HUES64 (cell line): ENCODE data around the gene C2orf81.

Experiments used
- H3K27ac ChIP-seq: 2 replicates; pipeline ENCODE4 v1.7.0; 2013; ENCODE audit warnings: low read depth, low read length, inconsistent platforms
- H3K27me3 ChIP-seq: 2 replicates; pipeline ENCODE4 v1.6.1; 2013; ENCODE audit warnings: mild to moderate bottlenecking, low read length; ENCODE audit not compliant: insufficient read depth
- H3K36me3 ChIP-seq: 2 replicates; pipeline ENCODE4 v1.6.1; 2013; ENCODE audit warnings: mild to moderate bottlenecking, low read length; ENCODE audit not compliant: insufficient read depth
- H3K4me1 ChIP-seq: 2 replicates; pipeline ENCODE4 v1.6.1; 2013; ENCODE audit warnings: mild to moderate bottlenecking, low read length, moderate library complexity; ENCODE audit not compliant: insufficient read depth
- H3K4me3 ChIP-seq: 2 replicates; pipeline ENCODE4 v1.5.1; 2013; ENCODE audit warnings: mild to moderate bottlenecking, low read length, moderate library complexity
- H3K9ac ChIP-seq: 2 replicates; pipeline ENCODE4 v1.6.1; 2013; ENCODE audit warnings: mild to moderate bottlenecking, low read depth, low read length
- H3K9me3 ChIP-seq: 2 replicates; pipeline ENCODE4 v1.6.1; 2013; ENCODE audit warnings: low read depth, low read length; ENCODE audit not compliant: insufficient read depth
- WGBS: fragments of 150-250, 120-280 bp; methylation state at CpG from one replicate; pipeline ENCODE4 v1.1.7; 2013; ENCODE audit warnings: missing lambda C conversion rate; 5-methylcytosine and 5-hydroxymethylcytosine counted together

Gene C2orf81

DNA sequence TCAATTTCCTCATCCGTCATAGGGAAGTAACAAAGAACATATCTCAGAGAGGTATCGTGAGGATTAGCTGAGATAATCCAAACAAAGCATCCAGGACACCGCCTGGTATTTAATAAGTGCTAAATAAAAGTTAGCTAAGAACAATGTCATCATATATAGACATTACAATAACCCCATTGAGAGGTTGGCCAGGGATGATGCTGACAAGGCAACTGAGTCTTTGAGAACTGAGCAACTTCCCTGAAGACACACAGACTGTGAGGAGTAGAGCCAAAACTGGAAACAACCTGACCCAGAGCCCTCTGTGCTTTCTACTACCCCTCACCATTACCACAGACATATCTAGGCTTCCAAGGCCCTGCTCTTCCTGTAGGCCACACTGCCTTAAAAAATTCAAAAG, 39.7 kb downstream of the C2orf81 start:
- 100% methylated on average over 3 of the region's 3 CpGs for WGBS
- H3K9me3 ChIP-seq, result no peaks in the 10 kb centered on the region
- peaks cover 31% of the 10 kb centered on the region for H3K36me3 ChIP-seq
- no peak overlapping the region for H3K9ac ChIP-seq
- H3K4me1 ChIP-seq, result peaks cover 16% of the 10 kb centered on the region; the same call in 1 of the 2 replicates
- no peak overlapping the region for H3K27ac ChIP-seq
- no peak overlapping the region for H3K4me3 ChIP-seq
- H3K27me3 ChIP-seq, result no peaks in the 10 kb centered on the region

DNA sequence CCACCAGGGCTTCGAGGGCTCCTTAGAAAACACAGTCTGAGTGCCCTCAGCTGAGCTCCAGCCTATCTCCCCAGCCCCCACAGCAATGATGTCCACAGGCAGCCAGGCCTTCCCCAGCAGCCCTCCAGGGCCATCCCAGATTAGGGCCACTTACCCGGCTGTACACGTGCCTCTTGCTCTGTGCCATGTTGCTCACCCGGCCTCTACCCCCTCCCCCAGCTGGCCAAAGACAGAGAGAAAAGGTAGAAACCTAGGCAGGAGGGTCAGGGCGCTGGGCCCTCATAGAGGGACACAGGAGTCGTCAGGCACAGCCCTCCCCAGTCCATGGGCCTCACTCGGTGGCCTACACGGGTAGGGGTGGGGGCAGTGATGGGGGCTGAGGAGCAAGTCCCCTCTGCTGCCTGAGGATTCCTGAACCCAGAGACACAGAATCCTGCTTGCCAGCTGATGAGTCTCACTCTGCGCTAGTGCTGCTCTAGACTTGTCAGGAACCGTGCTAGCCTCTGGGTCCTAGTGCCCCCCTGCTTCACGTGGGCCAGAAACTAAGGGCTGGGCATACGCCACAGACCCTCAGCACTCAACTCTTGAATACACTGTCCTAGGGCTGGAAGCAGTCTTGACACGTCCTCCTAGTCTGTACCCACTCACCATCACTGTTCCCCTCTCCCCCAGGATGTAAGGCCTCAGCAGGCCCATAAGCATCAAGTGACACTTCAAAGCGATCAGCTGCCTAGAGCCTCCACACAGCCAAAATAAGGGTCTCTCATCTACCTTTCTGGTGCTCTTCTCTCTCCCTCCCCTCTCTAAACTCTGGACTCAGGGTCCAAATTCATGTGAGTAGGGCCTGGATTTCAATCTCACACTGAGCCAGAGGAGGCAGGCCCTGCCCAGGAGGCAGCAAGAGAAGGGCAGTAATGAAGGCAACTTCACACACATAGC, 41.3 kb downstream of the C2orf81 start, which contains the start of gene DCTN1:
DCTN1 (minus strand) TSS at position 461 of the 939 bp plus-strand sequence; CDS start at position 187, 274 bp downstream.
- Histone ChIP-seq H3K9me3 (no peaks in the 10 kb centered on the region), H3K4me3 (peak within 1 kb of the TSS; percentile 46), H3K4me1 (peaks cover 17% of the 10 kb centered on the region; the same call in 1 of the 2 replicates), H3K9ac (peak within 1 kb of the TSS; percentile 45; the same call in 1 of the 2 replicates), H3K36me3 (peaks cover 33% of the 10 kb centered on the region), H3K27ac (no peak within 1 kb of the TSS), H3K27me3 (no peaks in the 10 kb centered on the region)
- WGBS, result 25% methylated on average over 14 of the region's 14 CpGs

DNA sequence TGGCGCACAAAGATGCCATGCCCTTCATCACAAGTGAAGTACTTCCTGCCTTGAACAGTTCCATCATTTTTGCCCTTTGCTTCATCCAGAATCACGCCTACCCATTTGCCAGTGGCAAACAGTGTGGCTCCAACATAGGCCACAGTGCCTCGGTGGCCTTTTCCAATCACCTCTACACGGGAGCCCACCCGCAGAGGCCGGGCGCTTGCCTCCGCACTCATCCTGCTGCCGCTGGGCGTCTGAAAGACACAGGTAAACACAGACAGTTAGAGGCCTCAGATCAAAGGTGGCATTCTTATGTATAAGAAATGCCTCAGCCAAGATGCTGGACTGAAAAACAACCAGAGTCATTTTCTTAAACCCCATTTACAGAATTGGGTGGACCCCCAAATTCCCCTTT, 43.4 kb downstream of the C2orf81 start:
- Histone ChIP-seq H3K36me3 (peaks cover 24% of the 10 kb centered on the region), H3K27me3 (no peaks in the 10 kb centered on the region), H3K4me1 (peaks cover 31% of the 10 kb centered on the region), H3K9me3 (no peaks in the 10 kb centered on the region), H3K4me3 (no peak overlapping the region), H3K9ac (no peak overlapping the region), H3K27ac (no peak overlapping the region)
- 93% methylated on average over 10 of the region's 10 CpGs for WGBS

DNA sequence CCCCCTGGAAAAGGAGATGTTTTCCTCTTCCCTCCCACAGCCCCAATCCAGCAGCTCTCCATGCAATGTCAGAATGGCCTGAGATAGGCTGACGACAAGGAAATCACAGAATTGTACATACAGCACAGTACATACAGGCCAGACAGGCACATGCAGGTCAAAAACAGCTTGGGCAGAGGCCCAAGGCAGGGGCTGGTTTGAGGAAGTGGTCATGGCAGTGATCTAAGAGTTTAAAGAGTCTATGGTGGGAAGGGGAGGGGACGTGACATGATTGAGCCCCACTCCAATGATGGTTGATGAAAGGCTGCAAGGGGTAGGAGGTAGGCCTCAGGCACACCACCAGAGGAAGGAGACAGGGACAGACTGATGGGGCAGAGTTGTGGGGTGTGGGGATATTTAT, 45.6 kb downstream of the C2orf81 start:
- peaks cover 31% of the 10 kb centered on the region for H3K4me1 ChIP-seq
- H3K4me3 ChIP-seq, result no peak overlapping the region
- no peaks in the 10 kb centered on the region for H3K27me3 ChIP-seq
- no peaks in the 10 kb centered on the region for H3K9me3 ChIP-seq
- peaks cover 31% of the 10 kb centered on the region for H3K36me3 ChIP-seq
- no peak overlapping the region for H3K27ac ChIP-seq
- H3K9ac ChIP-seq, result no peak overlapping the region
- WGBS, result 95% methylated on average over 2 of the region's 2 CpGs

DNA sequence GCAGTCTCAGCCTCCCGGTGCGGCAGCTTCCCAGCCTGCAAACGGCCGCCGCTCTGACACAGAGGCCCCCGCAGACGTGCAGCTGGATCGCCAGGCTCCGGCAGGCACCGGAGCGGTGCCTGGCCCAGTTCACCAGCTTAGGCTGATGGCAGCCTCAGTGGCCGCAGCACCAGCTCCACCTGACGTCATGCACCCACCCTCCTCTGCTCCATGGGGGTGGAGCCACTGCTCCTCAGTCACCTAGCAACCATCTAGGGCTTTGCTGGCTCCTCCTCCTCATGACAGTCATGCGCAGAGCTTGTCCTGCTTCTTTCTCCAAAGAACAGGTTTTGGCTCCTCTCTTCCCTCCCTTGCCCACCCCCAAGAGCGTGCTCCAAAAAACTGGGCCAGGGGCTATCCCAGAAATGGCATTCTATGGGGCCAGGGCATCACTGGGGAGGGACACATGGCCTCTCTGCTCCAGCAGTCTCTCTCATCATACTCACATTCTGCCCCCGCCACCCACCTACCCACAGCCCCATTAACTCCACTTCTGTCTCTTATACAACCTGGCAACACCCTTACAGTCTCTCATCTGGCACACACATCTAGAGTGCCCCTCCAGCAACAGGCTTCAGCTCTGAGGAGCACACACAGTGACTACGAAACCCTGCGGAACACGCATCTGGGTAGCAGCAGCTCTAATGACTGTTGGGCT, 46.8 kb downstream of the C2orf81 start:
- peak overlapping the region; percentile 61 for H3K9ac ChIP-seq
- 29% methylated on average over 19 of the region's 19 CpGs for WGBS
- H3K36me3 ChIP-seq, result peaks cover 43% of the 10 kb centered on the region

DNA sequence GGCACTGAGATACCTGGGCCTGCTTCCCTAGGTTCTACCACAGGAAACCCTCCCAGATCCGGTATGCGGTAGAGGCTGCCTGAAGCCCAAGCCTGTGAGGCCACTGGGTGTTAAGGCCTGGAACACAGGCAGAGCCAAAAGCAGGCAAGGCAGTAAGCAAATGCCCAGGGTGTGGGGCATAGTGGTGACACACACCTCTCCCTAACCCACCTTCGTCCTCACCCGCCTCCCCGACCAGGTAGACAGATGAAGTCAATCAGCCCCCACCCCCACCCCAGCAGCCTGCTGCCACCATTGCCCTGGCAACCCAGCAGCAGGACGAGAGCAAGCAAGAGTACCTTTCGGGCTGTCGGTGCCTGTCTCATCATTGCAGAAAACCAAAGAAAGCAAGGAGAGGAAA, 47.4 kb downstream of the C2orf81 start:
- Histone ChIP-seq H3K27me3 (no peaks in the 10 kb centered on the region), H3K9me3 (no peaks in the 10 kb centered on the region), H3K27ac (no peak overlapping the region), H3K9ac (peak overlapping the region; percentile 61), H3K4me3 (peak overlapping the region; percentile 62), H3K4me1 (peaks cover 18% of the 10 kb centered on the region), H3K36me3 (peaks cover 48% of the 10 kb centered on the region)
- WGBS, result 66% methylated on average over 8 of the region's 8 CpGs

More for the DNA sequence above, 46.8 kb downstream of the C2orf81 start:
- H3K9me3 ChIP-seq, result no peaks in the 10 kb centered on the region
- peak overlapping the region; percentile 3; the same call in 1 of the 2 replicates for H3K27ac ChIP-seq
- H3K27me3 ChIP-seq, result no peaks in the 10 kb centered on the region
- H3K4me1 ChIP-seq, result peaks cover 24% of the 10 kb centered on the region
- H3K4me3 ChIP-seq, result peak overlapping the region; percentile 62

DNA sequence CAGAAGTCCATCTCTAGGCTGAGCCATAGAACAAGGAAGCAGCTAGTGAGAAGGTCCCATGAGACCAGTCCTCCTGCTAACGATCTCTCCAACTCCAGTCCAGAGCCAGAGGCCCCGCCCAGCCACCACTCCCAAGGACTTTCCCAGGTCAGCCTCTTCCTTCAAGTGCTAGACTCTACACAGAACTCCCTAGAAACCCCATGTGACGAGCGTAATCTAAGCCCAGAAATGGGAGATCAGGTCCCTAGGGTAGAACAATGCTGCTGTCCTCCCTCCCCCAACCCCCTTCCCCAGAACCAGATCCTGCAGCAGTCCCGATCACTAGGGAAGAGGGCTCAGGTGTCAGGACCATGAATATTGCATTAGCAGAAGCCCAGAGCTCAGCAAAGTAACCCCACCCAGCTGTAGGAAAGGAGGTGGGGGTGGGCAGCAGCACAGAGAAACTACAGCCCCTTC, 48.2 kb downstream of the C2orf81 start:
- H3K4me3 ChIP-seq, result peak overlapping the region; percentile 62; the same call in 1 of the 2 replicates
- no peak overlapping the region for H3K27ac ChIP-seq
- H3K36me3 ChIP-seq, result peaks cover 56% of the 10 kb centered on the region
- no peaks in the 10 kb centered on the region for H3K9me3 ChIP-seq
- 61% methylated on average over 5 of the region's 5 CpGs for WGBS
- H3K4me1 ChIP-seq, result peaks cover 15% of the 10 kb centered on the region
- H3K27me3 ChIP-seq, result no peaks in the 10 kb centered on the region
- 0 out of 2 replicates have a peak overlapping the region, but pooled peaks have one; percentile 6 for H3K9ac ChIP-seq

DNA sequence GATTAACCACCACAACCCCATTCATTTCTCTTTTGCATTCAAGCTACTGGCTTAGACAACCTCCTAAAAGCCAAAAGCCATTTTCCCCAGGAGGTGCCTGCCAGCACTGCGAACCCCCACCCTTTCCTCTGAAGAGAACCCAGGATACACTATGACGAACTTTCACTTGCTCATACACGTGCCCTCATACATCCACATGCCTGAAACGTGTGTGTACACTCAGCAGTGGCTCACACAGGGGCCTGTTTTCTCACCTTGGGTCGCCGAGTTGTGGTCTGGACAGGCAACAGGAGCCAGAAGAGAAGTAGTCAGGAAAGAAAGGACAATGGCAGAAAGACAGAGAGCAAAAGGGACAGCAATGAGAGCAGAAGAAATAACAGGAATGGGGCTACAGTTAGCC, 48.7 kb downstream of the C2orf81 start:
- no peaks in the 10 kb centered on the region for H3K27me3 ChIP-seq
- peaks cover 15% of the 10 kb centered on the region for H3K4me1 ChIP-seq
- H3K9ac ChIP-seq, result 0 out of 2 replicates have a peak overlapping the region, but pooled peaks have one; percentile 6
- H3K9me3 ChIP-seq, result no peaks in the 10 kb centered on the region
- peaks cover 58% of the 10 kb centered on the region for H3K36me3 ChIP-seq
- H3K27ac ChIP-seq, result no peak overlapping the region
- 91% methylated on average over 6 of the region's 6 CpGs for WGBS
- H3K4me3 ChIP-seq, result no peak overlapping the region

DNA sequence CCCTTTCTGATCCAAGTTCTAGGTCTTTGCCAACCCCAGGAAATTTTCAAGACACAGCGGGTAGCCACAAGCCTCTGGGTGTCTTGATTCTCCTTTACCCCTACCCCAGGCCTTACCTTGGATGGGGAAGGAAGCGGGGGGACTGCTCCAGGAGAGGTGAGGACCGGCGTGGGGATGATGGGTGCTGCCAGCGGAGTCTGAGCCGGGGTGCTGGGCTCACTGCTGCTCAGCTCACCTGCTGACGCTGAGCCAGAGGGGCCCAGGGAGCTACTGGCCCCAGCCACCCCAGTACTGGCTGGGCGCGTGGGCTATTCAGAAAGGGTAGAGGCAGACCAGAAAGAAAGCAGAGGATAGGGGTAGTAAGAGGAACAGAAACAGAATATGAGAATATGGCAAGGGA, 50.0 kb downstream of the C2orf81 start:
- 94% methylated on average over 9 of the region's 9 CpGs for WGBS
- Histone ChIP-seq H3K36me3 (peaks cover 58% of the 10 kb centered on the region), H3K27ac (no peak overlapping the region), H3K4me1 (peaks cover 15% of the 10 kb centered on the region), H3K4me3 (no peak overlapping the region), H3K9me3 (no peaks in the 10 kb centered on the region), H3K27me3 (no peaks in the 10 kb centered on the region), H3K9ac (no peak overlapping the region)

DNA sequence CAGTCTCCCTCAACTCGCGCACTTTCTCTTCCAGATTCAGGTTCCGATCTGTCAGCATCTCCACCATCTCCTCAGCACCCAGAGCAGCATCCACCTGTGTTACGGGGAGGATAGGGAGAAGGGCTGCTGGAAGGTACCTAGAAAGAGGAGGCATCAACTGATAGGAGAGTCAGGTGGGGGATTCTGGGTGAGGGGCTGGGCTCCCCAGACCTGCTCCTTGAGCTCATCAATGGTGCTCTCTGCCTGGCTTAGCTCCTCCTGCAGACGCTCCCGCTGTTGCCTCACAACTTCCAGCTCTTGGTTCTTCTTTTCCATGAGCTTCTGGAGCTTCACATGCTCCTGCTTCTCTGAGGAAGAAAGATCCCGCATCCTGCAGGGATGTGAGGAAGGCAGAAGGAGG, 51.4 kb downstream of the C2orf81 start:
- Histone ChIP-seq H3K9me3 (no peaks in the 10 kb centered on the region), H3K4me3 (no peak overlapping the region), H3K27me3 (no peaks in the 10 kb centered on the region), H3K4me1 (peaks cover 13% of the 10 kb centered on the region), H3K9ac (no peak overlapping the region), H3K36me3 (peaks cover 65% of the 10 kb centered on the region), H3K27ac (no peak overlapping the region)
- 96% methylated on average over 7 of the region's 7 CpGs for WGBS

DNA sequence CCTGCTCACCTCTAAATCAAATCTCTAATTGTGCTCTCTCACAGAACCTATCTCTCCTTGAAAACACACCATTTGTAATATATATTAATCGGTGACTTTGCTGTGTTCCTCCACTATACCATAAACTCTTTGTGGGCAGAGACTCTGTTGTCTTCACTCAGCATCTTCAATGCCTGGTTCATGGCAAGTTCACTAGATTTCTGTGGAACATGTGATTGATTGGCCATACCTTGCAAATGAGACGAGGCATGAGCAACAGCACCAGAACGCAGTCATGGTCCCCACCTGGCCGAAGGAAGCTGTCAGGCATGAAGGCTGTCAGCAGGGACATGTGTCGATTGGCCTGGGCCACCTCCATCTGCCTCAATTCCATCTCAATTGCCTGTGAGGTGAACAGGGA, 52.9 kb downstream of the C2orf81 start:
- no peak overlapping the region for H3K4me3 ChIP-seq
- H3K27ac ChIP-seq, result no peak overlapping the region
- peaks cover 2% of the 10 kb centered on the region for H3K4me1 ChIP-seq
- no peak overlapping the region for H3K9ac ChIP-seq
- H3K36me3 ChIP-seq, result peaks cover 80% of the 10 kb centered on the region
- no peaks in the 10 kb centered on the region for H3K9me3 ChIP-seq
- 97% methylated on average over 5 of the region's 5 CpGs for WGBS
- H3K27me3 ChIP-seq, result no peaks in the 10 kb centered on the region
